ENCODE data around the gene RAB17.

Gene RAB17

GRCh38 chr2:237553948-237554347, 36.6 kb downstream of the RAB17 start:
- TF ChIP-seq EZH2 (IDR thresholded peaks at IDR 0.05; ENCODE audit: borderline replicate concordance, low read depth, low read length, severe bottlenecking): no peak
- no peak for TF ChIP-seq CTCF (IDR thresholded peaks at IDR 0.05; ENCODE audit: borderline replicate concordance, extremely low read depth, low read length, poor library complexity, severe bottlenecking)
- Histone ChIP-seq H3K4me2 (ENCODE audit: insufficient read depth, low read length) (no peak overlapping the region), H3K79me2 (ENCODE audit: insufficient read depth, low read length) (no peaks in the 10 kb centered on the region), H3K27me3 (ENCODE audit: insufficient read depth, low read length, poor library complexity) (peaks cover 3% of the 10 kb centered on the region), H3K4me1 (ENCODE audit: insufficient read depth, low read length) (no peaks in the 10 kb centered on the region), H4K20me1 (ENCODE audit: insufficient read depth, low read length) (no peaks in the 10 kb centered on the region), H3K9me3 (ENCODE audit: insufficient read depth, low read length, severe bottlenecking) (peaks cover 4% of the 10 kb centered on the region), H3K4me3 (ENCODE audit: low read depth in 1 of 2, low read length in 2 of 2) (no peak overlapping the region), H3K36me3 (ENCODE audit: insufficient read depth, low read length) (no peaks in the 10 kb centered on the region), H3K27ac (ENCODE audit: low read length) (no peak overlapping the region), H3K9ac (ENCODE audit: low read depth, low read length) (no peak overlapping the region), H2AFZ (ENCODE audit: low read depth, low read length) (no peak overlapping the region)
- ATAC-seq (ENCODE audit: insufficient read depth, low read depth): no peak
- DNase-seq: no peak

- no peaks in the 10 kb centered on the region; the same call in 1 of the 2 replicates for H4K20me1 ChIP-seq (ENCODE audit: insufficient read depth, low read length)
- no peak for DNase-seq
- H3K4me2 ChIP-seq (ENCODE audit: insufficient read depth, low read length): no peak overlapping the region
- no peak overlapping the region for H3K27ac ChIP-seq (ENCODE audit: low read length)
- H3K9ac ChIP-seq (ENCODE audit: low read depth, low read length): no peak overlapping the region
- no peak overlapping the region for H2AFZ ChIP-seq (ENCODE audit: low read depth, low read length)
- TF ChIP-seq CTCF (IDR thresholded peaks at IDR 0.05; ENCODE audit: borderline replicate concordance, extremely low read depth, low read length, poor library complexity, severe bottlenecking) (no peak), EZH2 (IDR thresholded peaks at IDR 0.05; ENCODE audit: borderline replicate concordance, low read depth, low read length, severe bottlenecking) (no peak)
- no peaks in the 10 kb centered on the region for H3K4me1 ChIP-seq (ENCODE audit: insufficient read depth, low read length)
- H3K9me3 ChIP-seq (ENCODE audit: insufficient read depth, low read length, severe bottlenecking): peaks cover 4% of the 10 kb centered on the region
- no peak overlapping the region for H3K4me3 ChIP-seq (ENCODE audit: low read depth in 1 of 2, low read length in 2 of 2)
- H3K36me3 ChIP-seq (ENCODE audit: insufficient read depth, low read length): no peaks in the 10 kb centered on the region
- H3K27me3 ChIP-seq (ENCODE audit: insufficient read depth, low read length, poor library complexity): peaks cover 3% of the 10 kb centered on the region
- no peaks in the 10 kb centered on the region for H3K79me2 ChIP-seq (ENCODE audit: insufficient read depth, low read length)
- no peak for ATAC-seq (ENCODE audit: insufficient read depth, low read depth)
These were observed 37.6 kb downstream of the RAB17 start for GRCh38 chr2:237552908-237553307.

- TF ChIP-seq CTCF (IDR thresholded peaks at IDR 0.05; ENCODE audit: borderline replicate concordance, extremely low read depth, low read length, poor library complexity, severe bottlenecking): no peak
- no peak for TF ChIP-seq EZH2 (IDR thresholded peaks at IDR 0.05; ENCODE audit: borderline replicate concordance, low read depth, low read length, severe bottlenecking)
- no peak overlapping the region for H3K4me3 ChIP-seq (ENCODE audit: low read depth in 1 of 2, low read length in 2 of 2)
- H2AFZ ChIP-seq (ENCODE audit: low read depth, low read length): no peak overlapping the region
- no peaks in the 10 kb centered on the region for H3K36me3 ChIP-seq (ENCODE audit: insufficient read depth, low read length)
- no peaks in the 10 kb centered on the region for H3K4me1 ChIP-seq (ENCODE audit: insufficient read depth, low read length)
- H3K79me2 ChIP-seq (ENCODE audit: insufficient read depth, low read length): no peaks in the 10 kb centered on the region
- H3K4me2 ChIP-seq (ENCODE audit: insufficient read depth, low read length): no peak overlapping the region
- DNase-seq: no peak
- H3K9ac ChIP-seq (ENCODE audit: low read depth, low read length): no peak overlapping the region
- ATAC-seq (ENCODE audit: insufficient read depth, low read depth): no peak
- H3K9me3 ChIP-seq (ENCODE audit: insufficient read depth, low read length, severe bottlenecking): peaks cover 4% of the 10 kb centered on the region
- no peak overlapping the region for H3K27ac ChIP-seq (ENCODE audit: low read length)
- H4K20me1 ChIP-seq (ENCODE audit: insufficient read depth, low read length): peaks cover 5% of the 10 kb centered on the region; the same call in 1 of the 2 replicates
- peaks cover 3% of the 10 kb centered on the region for H3K27me3 ChIP-seq (ENCODE audit: insufficient read depth, low read length, poor library complexity)
These were observed 39.4 kb downstream of the RAB17 start for GRCh38 chr2:237551071-237551574.

Measured in DND-41 (cell line).